Left lung (tissue), 10 donors: ENCODE data around the gene ELFN1. TPM values are rescaled to one million over a fixed set of nuclear protein-coding genes. Genes with fewer than 3 reads are reported as not detected.

ENCODE experiments used
- ATAC-seq: fragments of 200-7000 bp; cut with Tn5 transposase; one replicate; pipeline ENCODE4 v1.9.1; 2020; ENCODE audit warnings: moderate library complexity
- DNase-seq, 4 donors: peaks; one replicate each; pipeline ENCODE4 v3.0.0-alpha.2; 2013 to 2020
- H3K27ac ChIP-seq, 2 donors: fragments of 200-600 bp; sonication (generic) in 1 of 2; one replicate each; pipeline versions ENCODE4 v1.5.0 to v1.8.0; 2020 to 2021
- H3K27me3 ChIP-seq, 2 donors: fragments of 200-600 bp; sonication (generic) in 1 of 2; one replicate each; pipeline versions ENCODE4 v1.5.0 to v1.8.0; 2020 to 2021
- H3K36me3 ChIP-seq, 2 donors: fragments of 200-600 bp; sonication (generic) in 1 of 2; one replicate each; pipeline versions ENCODE4 v1.5.0 to v1.8.0; 2020 to 2021
- H3K4me1 ChIP-seq, 2 donors: fragments of 200-600 bp; one replicate each; pipeline ENCODE4 v1.8.0; 2021
- H3K4me3 ChIP-seq, 2 donors: fragments of 200-600 bp; sonication (generic) in 1 of 2; one replicate each; pipeline versions ENCODE4 v1.5.0 to v1.8.0; 2020 to 2021; ENCODE audit warnings: mild to moderate bottlenecking in 1 of 2
- H3K9me3 ChIP-seq, 2 donors: fragments of 200-600 bp; sonication (generic) in 1 of 2; one replicate each; pipeline versions ENCODE4 v1.5.0 to v1.8.0; 2020 to 2021
- intact Hi-C, 2 donors: fragments of 100-400 bp; cut with DNase I; formaldehyde crosslinking; loops; one replicate each; pipeline versions ENCODE4 v1.11.2 to v1.14.2; 2022
- polyA plus RNA-seq, 6 donors: library from polyadenylated mRNA; unstranded; fragments of 120-200 nt; gene quantifications; one replicate each; pipeline ENCODE4 v1.2.1, GENCODE V29; 2013; ENCODE audit not compliant: insufficient read length in 6 of 6
- total RNA-seq, 2 donors: library from RNA; stranded (reverse); fragmentation: NEBNext Ultra II Directional; extraction: Animal tissue kit (Norgen Biotek cat#: 25700); gene quantifications; one replicate each; pipeline ENCODE4 v1.2.1, GENCODE V29; 2021
- TF ChIP-seq, protein P1 (sequence below), 2 donors: fragments of 200-600 bp; sonication (generic) in 1 of 2; IDR thresholded peaks; one replicate each; pipeline versions ENCODE4 v1.5.0 to v1.8.0; 2021; ENCODE audit warnings: antibody characterized with exemption in 2 of 2
- donor health status: DM: no; HTN: yes; CAD: no.
- donor health status: DM: no; HTN: no; CAD: no.

Gene ELFN1
- total and polyA plus RNA-seq, 8 donors: 1.5 to 4.0 (median 2.7) TPM

DNA sequence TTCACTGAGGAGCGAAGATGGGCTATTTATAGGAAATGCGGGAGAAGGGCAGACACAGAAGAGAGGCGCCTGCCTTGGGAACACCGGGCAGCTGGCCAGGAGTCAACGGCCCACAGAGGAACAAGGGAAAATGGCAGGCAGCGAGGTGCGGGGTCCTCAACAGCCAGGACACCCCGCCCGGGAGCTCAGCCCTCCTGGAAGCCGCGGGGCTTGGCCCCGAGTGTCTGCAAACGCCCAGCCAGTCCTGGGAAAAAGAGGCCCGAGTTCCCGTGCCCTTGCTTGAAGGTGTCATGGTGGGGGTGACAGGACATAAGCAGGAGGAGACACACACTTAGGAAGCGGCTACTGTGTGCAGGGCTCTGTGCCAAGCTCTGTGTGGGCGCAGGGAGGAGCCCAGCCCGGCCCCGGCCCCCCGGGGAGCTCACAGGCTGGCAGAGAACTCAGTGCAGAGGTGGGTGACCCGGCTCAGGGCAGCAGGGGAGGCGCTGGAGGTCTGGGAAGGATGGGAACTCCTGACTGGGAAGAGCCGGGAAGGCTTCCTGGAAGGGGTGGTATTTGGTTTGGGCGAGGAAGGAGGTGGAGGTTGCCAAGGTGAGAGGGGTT, 79.9 kb downstream of the ELFN1 start:
- H3K9me3 ChIP-seq: no peaks in the 10 kb centered on the region
- DNase-seq (peak in 2 of 4 donors; percentile 30 to 67), ATAC-seq (no peak)
- TF ChIP-seq, protein P1, sequence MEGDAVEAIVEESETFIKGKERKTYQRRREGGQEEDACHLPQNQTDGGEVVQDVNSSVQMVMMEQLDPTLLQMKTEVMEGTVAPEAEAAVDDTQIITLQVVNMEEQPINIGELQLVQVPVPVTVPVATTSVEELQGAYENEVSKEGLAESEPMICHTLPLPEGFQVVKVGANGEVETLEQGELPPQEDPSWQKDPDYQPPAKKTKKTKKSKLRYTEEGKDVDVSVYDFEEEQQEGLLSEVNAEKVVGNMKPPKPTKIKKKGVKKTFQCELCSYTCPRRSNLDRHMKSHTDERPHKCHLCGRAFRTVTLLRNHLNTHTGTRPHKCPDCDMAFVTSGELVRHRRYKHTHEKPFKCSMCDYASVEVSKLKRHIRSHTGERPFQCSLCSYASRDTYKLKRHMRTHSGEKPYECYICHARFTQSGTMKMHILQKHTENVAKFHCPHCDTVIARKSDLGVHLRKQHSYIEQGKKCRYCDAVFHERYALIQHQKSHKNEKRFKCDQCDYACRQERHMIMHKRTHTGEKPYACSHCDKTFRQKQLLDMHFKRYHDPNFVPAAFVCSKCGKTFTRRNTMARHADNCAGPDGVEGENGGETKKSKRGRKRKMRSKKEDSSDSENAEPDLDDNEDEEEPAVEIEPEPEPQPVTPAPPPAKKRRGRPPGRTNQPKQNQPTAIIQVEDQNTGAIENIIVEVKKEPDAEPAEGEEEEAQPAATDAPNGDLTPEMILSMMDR (IDR thresholded peaks at IDR 0.05): no peak
- H3K27ac ChIP-seq: no peak overlapping the region
- no peak overlapping the region for H3K4me3 ChIP-seq
- H3K4me1 ChIP-seq: no peaks in the 10 kb centered on the region
- intact Hi-C loops: no loop called here
- H3K27me3 ChIP-seq: peaks cover 0 to 43% of the 10 kb centered on the region in 2 donors
- no peaks in the 10 kb centered on the region for H3K36me3 ChIP-seq

DNA sequence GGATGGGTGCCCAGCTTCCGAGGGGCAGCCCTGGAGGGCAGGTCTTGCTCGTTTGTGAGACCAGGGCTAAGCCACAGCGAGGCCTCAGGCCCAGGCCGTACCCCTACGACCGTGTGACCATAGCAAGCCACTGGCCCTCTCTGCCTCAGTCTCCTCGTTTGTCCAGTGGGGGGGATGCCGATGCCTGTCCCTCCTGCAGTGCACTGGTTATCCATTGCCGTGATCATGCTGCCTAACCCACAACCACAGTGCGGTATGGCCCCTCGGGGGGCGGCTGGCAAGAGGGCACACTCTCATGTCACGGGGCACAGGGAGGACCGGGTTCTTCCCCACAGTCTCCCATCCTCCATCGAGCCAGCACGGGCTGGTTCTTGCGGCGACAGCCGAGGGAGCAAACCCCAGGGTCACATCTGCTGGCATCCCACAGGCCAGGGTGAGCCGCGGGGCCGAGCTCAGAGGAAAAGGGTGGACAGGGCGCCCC, 80.5 kb downstream of the ELFN1 start:
- intact Hi-C loops: no loop called here
- Histone ChIP-seq H3K9me3 (no peaks in the 10 kb centered on the region), H3K4me1 (no peaks in the 10 kb centered on the region), H3K4me3 (no peak overlapping the region), H3K36me3 (no peaks in the 10 kb centered on the region), H3K27me3 (peaks cover 0 to 44% of the 10 kb centered on the region in 2 donors), H3K27ac (no peak overlapping the region)
- ATAC-seq: no peak
- TF ChIP-seq, protein P1 (IDR thresholded peaks at IDR 0.05): no peak
- DNase-seq: peak in 1 of 4 donors; percentile 65

DNA sequence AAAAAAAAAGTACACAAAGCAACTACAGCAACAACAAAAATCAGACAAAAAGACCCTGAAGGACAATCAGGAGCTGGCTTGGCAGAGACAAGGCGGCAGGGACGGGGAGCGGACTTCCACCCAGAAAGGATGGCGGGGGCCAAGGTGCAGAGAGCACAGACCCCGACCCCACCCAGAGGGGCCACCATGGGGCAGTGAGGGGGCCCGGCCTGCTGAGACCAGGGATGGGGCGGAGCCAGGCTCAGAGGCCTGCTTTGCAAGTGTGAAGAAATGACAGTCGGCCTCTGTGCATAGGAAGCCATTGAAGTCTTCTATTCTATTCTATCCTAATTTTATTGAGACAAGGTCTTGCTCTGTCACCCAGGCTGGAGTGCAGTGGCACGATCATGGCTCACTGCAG, 82.0 kb downstream of the ELFN1 start:
- TF ChIP-seq, protein P1 (IDR thresholded peaks at IDR 0.05): no peak
- H3K4me3 ChIP-seq: no peak overlapping the region
- DNase-seq (peak in 2 of 4 donors; percentile 22 to 71), ATAC-seq (no peak)
- intact Hi-C loops: no loop called here
- no peaks in the 10 kb centered on the region for H3K4me1 ChIP-seq
- H3K36me3 ChIP-seq: no peaks in the 10 kb centered on the region
- no peaks in the 10 kb centered on the region for H3K9me3 ChIP-seq
- H3K27me3 ChIP-seq: peaks cover 0 to 60% of the 10 kb centered on the region in 2 donors
- no peak overlapping the region for H3K27ac ChIP-seq

DNA sequence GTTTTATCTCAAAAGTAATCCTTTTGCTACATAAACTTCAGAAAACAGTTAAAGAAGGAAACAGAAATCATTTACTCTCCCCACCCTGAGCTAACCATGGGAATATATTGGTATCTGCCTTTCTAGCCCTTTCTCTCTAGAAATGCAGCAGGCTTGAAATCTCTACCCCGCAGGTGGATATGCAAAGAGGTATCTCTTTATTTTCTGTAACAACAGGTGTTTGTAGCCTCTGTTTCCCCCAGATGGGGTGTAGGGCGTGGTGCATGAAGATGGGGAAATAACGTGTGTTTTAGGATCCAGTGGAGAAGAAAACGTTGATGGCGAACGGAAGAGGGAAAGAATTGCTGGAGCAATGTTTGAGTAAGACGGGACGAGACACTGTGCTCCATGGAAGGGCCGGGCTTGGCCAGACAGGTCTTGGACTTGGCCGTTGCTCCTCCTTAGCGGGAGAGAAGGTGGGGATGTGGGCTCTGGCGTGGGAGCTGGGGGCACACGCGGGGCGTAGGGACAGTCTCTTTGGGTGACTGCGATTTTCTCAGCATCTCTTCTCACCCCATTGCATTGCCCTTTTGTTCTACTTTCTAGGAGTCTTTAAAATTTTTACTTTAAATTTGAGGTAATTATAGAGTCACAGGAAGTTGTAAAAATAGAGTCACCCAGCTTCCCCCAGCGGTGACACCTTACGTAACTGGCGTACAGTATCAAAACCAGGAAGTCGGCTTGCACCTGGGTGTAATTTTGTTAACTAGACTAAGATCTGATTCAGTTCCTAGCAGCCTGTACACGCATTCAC, 82.9 kb downstream of the ELFN1 start:
- no peak for ATAC-seq
- intact Hi-C loops: no loop called here
- Histone ChIP-seq H3K36me3 (no peaks in the 10 kb centered on the region), H3K27me3 (peaks cover 0 to 61% of the 10 kb centered on the region in 2 donors), H3K4me3 (no peak overlapping the region), H3K9me3 (no peaks in the 10 kb centered on the region), H3K27ac (no peak overlapping the region), H3K4me1 (no peaks in the 10 kb centered on the region)
- TF ChIP-seq, protein P1 (IDR thresholded peaks at IDR 0.05): no peak
- DNase-seq: peak in 1 of 4 donors; percentile 39

DNA sequence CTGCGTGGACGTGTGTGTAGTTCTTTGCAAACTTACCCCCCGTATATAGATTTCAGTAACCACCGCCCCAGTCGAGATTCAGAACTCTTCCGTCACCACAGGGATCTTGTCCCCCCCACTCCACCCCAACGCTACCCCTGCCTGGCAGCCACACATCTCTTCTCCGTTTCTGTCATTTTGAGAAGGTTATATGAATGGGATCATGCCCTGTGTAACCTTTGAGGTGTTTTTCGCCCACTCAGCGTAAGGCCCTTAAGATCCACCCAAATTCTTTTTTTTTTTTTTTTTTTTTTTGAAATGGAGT, 83.4 kb downstream of the ELFN1 start:
- intact Hi-C loops: no loop called here
- Histone ChIP-seq H3K9me3 (no peaks in the 10 kb centered on the region), H3K27me3 (peaks cover 0 to 59% of the 10 kb centered on the region in 2 donors), H3K27ac (no peak overlapping the region), H3K36me3 (no peaks in the 10 kb centered on the region), H3K4me3 (no peak overlapping the region), H3K4me1 (no peaks in the 10 kb centered on the region)
- DNase-seq: no peak
- TF ChIP-seq, protein P1 (IDR thresholded peaks at IDR 0.05): no peak
- no peak for ATAC-seq
